Effector memory CD4-positive, alpha-beta T cell (primary cell): ENCODE data around the gene XIRP1.

Experiments
- DNase-seq, 3 donors: peaks; one replicate each; pipeline ENCODE4 v3.0.0-alpha.2; 2020
- H3K27ac ChIP-seq: 2 replicates; pipeline ENCODE4 v1.7.0; 2013; ENCODE audit warnings: mild to moderate bottlenecking, low read length, moderate library complexity; ENCODE audit not compliant: insufficient read depth, poor library complexity, severe bottlenecking
- H3K27me3 ChIP-seq: replicated peaks from 2 replicates; pipeline ENCODE4 v1.7.0; 2013; ENCODE audit warnings: mild to moderate bottlenecking, low read length; ENCODE audit not compliant: insufficient read depth, control insufficient read depth, poor library complexity, severe bottlenecking
- H3K36me3 ChIP-seq: 2 replicates; pipeline ENCODE4 v1.7.0; 2013; ENCODE audit warnings: mild to moderate bottlenecking, low read length, moderate library complexity; ENCODE audit not compliant: control insufficient read depth, insufficient read depth
- H3K4me1 ChIP-seq: 2 replicates; pipeline ENCODE4 v1.7.0; 2013; ENCODE audit warnings: low read length, mild to moderate bottlenecking; ENCODE audit not compliant: control insufficient read depth, insufficient read depth, poor library complexity, severe bottlenecking
- H3K4me3 ChIP-seq: 2 replicates; pipeline ENCODE4 v1.7.0; 2013; ENCODE audit warnings: low read length, low read depth, mild to moderate bottlenecking; ENCODE audit not compliant: insufficient read depth, poor library complexity, severe bottlenecking
- H3K9me3 ChIP-seq: 2 replicates; pipeline ENCODE4 v1.7.0; 2013; ENCODE audit warnings: mild to moderate bottlenecking, low read length, moderate library complexity; ENCODE audit not compliant: control insufficient read depth

XIRP1 gene

GRCh38 chr3:39168156-39168780, 24.1 kb downstream of the XIRP1 start:
- H3K27ac ChIP-seq = no peak overlapping the region
- no peaks in the 10 kb centered on the region for H3K4me1 ChIP-seq
- no peaks in the 10 kb centered on the region for H3K27me3 ChIP-seq
- H3K36me3 ChIP-seq = no peaks in the 10 kb centered on the region
- H3K9me3 ChIP-seq = no peaks in the 10 kb centered on the region
- DNase-seq = no peak
- no peak overlapping the region for H3K4me3 ChIP-seq

GRCh38 chr3:39166932-39167532, 25.4 kb downstream of the XIRP1 start:
- Histone ChIP-seq H3K27ac (no peak overlapping the region), H3K4me3 (no peak overlapping the region), H3K9me3 (no peaks in the 10 kb centered on the region), H3K36me3 (no peaks in the 10 kb centered on the region), H3K27me3 (no peaks in the 10 kb centered on the region), H3K4me1 (no peaks in the 10 kb centered on the region)
- no peak for DNase-seq

GRCh38 chr3:39166134-39166710, 26.2 kb downstream of the XIRP1 start:
- Histone ChIP-seq H3K27me3 (no peaks in the 10 kb centered on the region), H3K4me1 (no peaks in the 10 kb centered on the region), H3K9me3 (no peaks in the 10 kb centered on the region), H3K36me3 (no peaks in the 10 kb centered on the region), H3K4me3 (no peak overlapping the region), H3K27ac (no peak overlapping the region)
- no peak for DNase-seq

GRCh38 chr3:39165518-39165917, 26.9 kb downstream of the XIRP1 start:
- Histone ChIP-seq H3K4me3 (no peak overlapping the region), H3K27me3 (no peaks in the 10 kb centered on the region), H3K4me1 (no peaks in the 10 kb centered on the region), H3K36me3 (no peaks in the 10 kb centered on the region), H3K27ac (no peak overlapping the region), H3K9me3 (no peaks in the 10 kb centered on the region)
- DNase-seq = no peak

GRCh38 chr3:39164414-39164813, 28.0 kb downstream of the XIRP1 start:
- Histone ChIP-seq H3K4me1 (no peaks in the 10 kb centered on the region), H3K9me3 (no peaks in the 10 kb centered on the region), H3K36me3 (no peaks in the 10 kb centered on the region), H3K4me3 (no peak overlapping the region), H3K27ac (no peak overlapping the region), H3K27me3 (no peaks in the 10 kb centered on the region)
- no peak for DNase-seq

- Histone ChIP-seq H3K36me3 (no peaks in the 10 kb centered on the region), H3K4me1 (peaks cover 3% of the 10 kb centered on the region), H3K27ac (no peak overlapping the region), H3K9me3 (no peaks in the 10 kb centered on the region), H3K4me3 (no peak overlapping the region), H3K27me3 (no peaks in the 10 kb centered on the region)
- no peak for DNase-seq
Observed at GRCh38 chr3:39158148-39158715, 34.2 kb downstream of the XIRP1 start.

- H3K36me3 ChIP-seq = no peaks in the 10 kb centered on the region
- H3K4me3 ChIP-seq = no peak overlapping the region
- no peak for DNase-seq
- no peak overlapping the region for H3K27ac ChIP-seq
- no peaks in the 10 kb centered on the region for H3K27me3 ChIP-seq
- H3K4me1 ChIP-seq = peaks cover 3% of the 10 kb centered on the region
- no peaks in the 10 kb centered on the region for H3K9me3 ChIP-seq
Observed at GRCh38 chr3:39157359-39157758, 35.0 kb downstream of the XIRP1 start.

- no peaks in the 10 kb centered on the region for H3K27me3 ChIP-seq
- no peak for DNase-seq
- H3K4me3 ChIP-seq = no peak overlapping the region
- no peak overlapping the region for H3K27ac ChIP-seq
- H3K4me1 ChIP-seq = peaks cover 13% of the 10 kb centered on the region
- H3K36me3 ChIP-seq = no peaks in the 10 kb centered on the region
- H3K9me3 ChIP-seq = no peaks in the 10 kb centered on the region
Observed at GRCh38 chr3:39156421-39156820, 36.0 kb downstream of the XIRP1 start.

- Histone ChIP-seq H3K36me3 (no peaks in the 10 kb centered on the region), H3K27me3 (no peaks in the 10 kb centered on the region), H3K4me1 (peaks cover 32% of the 10 kb centered on the region), H3K27ac (peak overlapping the region; percentile 99), H3K4me3 (no peak overlapping the region), H3K9me3 (no peaks in the 10 kb centered on the region)
- DNase-seq = no peak
Observed at GRCh38 chr3:39154280-39155021, 37.9 kb downstream of the XIRP1 start.

GRCh38 chr3:39153977-39154279, 38.5 kb downstream of the XIRP1 start:
- peak overlapping the region; percentile 49 for H3K4me3 ChIP-seq
- H3K4me1 ChIP-seq = peaks cover 37% of the 10 kb centered on the region
- no peaks in the 10 kb centered on the region for H3K27me3 ChIP-seq
- DNase-seq = no peak
- H3K9me3 ChIP-seq = no peaks in the 10 kb centered on the region
- H3K27ac ChIP-seq = peak overlapping the region; percentile 99
- no peaks in the 10 kb centered on the region for H3K36me3 ChIP-seq
